A549 (cell line): ENCODE data around the gene RNF10.

Source experiments
- EP300 ChIP-seq, 2 experiments: fragments of >200 bp; sonication (Bioruptor Twin); formaldehyde crosslinking; IDR thresholded peaks; 2 replicates in 1 of 2; 3 replicates in 1 of 2; pipeline ENCODE4 v1.6.1; 2016 to 2017
- MAFK ChIP-seq: fragments of 450-650 bp; IDR thresholded peaks from 2 replicates; pipeline ENCODE4 v1.6.1; 2014; ENCODE audit not compliant: partially characterized antibody
- MAX ChIP-seq: IDR thresholded peaks from 2 replicates; pipeline ENCODE4 v1.6.1; 2012
- PHF8 ChIP-seq: fragments of 200-600 bp; sonication (generic); IDR thresholded peaks from 2 replicates; pipeline ENCODE4 v1.6.1; 2016; ENCODE audit warnings: low read depth, mild to moderate bottlenecking, antibody characterized with exemption, moderate library complexity, borderline replicate concordance
- POLR2A ChIP-seq: IDR thresholded peaks from 2 replicates; pipeline ENCODE4 v1.6.1; 2012; ENCODE audit warnings: mild to moderate bottlenecking, low read length
- RCOR1 ChIP-seq: fragments of 150-350 bp; IDR thresholded peaks from 2 replicates; pipeline ENCODE4 v1.6.1; 2014; ENCODE audit warnings: antibody characterized with exemption, low read length, low read depth
- TF ChIP-seq, protein P1 (sequence below): fragments of >200 bp; sonication (Bioruptor Twin); formaldehyde crosslinking; IDR thresholded peaks from 3 replicates; pipeline ENCODE4 v1.5.1; 2016

DNA sequence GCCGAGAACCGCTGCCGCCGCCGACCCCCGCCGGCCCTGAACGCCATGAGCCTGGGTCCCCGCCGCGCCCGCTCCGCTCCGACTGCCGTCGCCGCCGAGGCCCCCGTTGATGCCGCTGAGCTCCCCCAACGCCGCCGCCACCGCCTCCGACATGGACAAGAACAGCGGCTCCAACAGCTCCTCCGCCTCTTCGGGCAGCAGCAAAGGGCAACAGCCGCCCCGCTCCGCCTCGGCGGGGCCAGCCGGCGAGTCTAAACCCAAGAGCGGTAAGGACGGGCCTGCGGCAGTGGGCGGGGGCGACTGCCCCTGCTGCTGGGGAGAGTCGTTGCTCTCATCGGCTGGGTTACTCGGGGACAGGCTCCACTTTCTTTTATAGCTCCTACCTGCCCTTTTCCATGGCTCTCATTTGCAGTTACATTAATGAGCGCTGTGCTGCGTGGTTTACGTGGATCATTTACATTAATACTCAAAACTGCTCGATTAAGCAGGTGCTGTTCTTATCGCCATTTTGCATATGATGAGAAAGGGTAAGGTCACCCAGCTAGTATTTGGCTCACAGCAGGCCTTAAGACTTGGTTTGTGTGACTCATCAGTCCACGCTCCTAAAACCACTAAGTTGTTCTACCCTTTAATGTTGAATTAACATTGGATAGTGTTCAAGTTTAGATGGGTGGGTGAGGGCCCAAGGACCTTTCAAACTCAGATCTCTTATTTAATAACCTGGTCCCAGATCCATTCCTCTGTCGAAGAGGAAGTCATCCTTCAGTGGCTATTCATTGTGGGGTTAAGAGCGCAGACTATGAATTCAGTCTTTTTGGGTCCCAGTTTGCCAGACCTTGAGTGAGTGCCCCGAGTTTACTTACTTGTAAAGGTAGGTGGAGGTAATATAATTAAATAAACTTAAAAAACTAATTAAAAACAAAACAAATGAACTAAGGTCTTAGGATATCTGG lies 823 bp downstream of the RNF10 start:
- no peak for TF ChIP-seq RCOR1
- TF ChIP-seq, protein P1, sequence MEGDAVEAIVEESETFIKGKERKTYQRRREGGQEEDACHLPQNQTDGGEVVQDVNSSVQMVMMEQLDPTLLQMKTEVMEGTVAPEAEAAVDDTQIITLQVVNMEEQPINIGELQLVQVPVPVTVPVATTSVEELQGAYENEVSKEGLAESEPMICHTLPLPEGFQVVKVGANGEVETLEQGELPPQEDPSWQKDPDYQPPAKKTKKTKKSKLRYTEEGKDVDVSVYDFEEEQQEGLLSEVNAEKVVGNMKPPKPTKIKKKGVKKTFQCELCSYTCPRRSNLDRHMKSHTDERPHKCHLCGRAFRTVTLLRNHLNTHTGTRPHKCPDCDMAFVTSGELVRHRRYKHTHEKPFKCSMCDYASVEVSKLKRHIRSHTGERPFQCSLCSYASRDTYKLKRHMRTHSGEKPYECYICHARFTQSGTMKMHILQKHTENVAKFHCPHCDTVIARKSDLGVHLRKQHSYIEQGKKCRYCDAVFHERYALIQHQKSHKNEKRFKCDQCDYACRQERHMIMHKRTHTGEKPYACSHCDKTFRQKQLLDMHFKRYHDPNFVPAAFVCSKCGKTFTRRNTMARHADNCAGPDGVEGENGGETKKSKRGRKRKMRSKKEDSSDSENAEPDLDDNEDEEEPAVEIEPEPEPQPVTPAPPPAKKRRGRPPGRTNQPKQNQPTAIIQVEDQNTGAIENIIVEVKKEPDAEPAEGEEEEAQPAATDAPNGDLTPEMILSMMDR = no peak
- no peak for TF ChIP-seq MAFK
- TF ChIP-seq POLR2A = no peak
- TF ChIP-seq EP300 (IDR thresholded peaks at IDR 0.05) = no peak
- TF ChIP-seq MAX = 0 out of 2 replicates have a peak, but pooled peaks have one; percentile 6
- TF ChIP-seq PHF8 = peak; percentile 7; the same call in 1 of the 2 replicates
